ENCODE data around the gene ZSCAN21. TPM values are rescaled to one million over a fixed set of nuclear protein-coding genes. Genes with fewer than 3 reads are reported as not detected.
A peak's percentile ranks its signal among the peaks of the same experiment; 100 is the strongest.

ZSCAN21 gene
- total and polyA plus RNA-seq, 11 donors: 4.4 to 12.1 (median 7.2) TPM

DNA sequence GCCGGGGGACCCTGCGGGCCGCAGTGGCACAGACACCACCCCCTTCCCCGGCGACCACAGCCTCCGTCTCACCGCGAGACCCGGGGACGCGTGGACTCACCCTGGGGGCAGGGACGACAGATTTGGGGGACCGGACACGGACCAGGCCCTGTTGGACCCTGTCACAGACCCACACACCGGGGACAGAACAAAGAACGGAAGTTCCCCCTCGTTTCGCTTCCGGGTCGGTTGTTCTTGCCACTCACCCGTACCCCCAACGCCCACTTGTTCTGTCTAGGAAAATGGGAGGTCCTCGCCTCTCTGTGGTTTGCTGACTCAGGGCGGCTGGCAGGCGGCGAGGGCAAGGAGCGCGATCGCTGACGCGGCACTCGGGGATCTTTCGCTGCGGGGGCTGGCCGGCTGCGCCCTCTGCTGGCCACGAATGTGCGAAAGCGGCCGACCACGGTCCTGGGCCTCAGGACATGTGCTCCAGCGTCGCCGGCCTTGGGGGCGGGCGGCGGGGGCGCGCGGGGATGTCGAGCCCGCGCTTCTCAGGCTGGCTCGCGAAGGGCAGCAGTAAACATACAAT, 32.0 kb downstream of the ZSCAN21 start, which contains the start of gene ZNF3:
Gene ZNF3 (minus strand): TSS at position 189 of the 568 bp plus-strand sequence. CDS start 4,366 bp downstream, outside the sequence.
- TF ChIP-seq, protein P1, sequence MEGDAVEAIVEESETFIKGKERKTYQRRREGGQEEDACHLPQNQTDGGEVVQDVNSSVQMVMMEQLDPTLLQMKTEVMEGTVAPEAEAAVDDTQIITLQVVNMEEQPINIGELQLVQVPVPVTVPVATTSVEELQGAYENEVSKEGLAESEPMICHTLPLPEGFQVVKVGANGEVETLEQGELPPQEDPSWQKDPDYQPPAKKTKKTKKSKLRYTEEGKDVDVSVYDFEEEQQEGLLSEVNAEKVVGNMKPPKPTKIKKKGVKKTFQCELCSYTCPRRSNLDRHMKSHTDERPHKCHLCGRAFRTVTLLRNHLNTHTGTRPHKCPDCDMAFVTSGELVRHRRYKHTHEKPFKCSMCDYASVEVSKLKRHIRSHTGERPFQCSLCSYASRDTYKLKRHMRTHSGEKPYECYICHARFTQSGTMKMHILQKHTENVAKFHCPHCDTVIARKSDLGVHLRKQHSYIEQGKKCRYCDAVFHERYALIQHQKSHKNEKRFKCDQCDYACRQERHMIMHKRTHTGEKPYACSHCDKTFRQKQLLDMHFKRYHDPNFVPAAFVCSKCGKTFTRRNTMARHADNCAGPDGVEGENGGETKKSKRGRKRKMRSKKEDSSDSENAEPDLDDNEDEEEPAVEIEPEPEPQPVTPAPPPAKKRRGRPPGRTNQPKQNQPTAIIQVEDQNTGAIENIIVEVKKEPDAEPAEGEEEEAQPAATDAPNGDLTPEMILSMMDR (IDR thresholded peaks at IDR 0.05): peak; percentile 91 to 99 (median 96)
- peak; percentile 5 to 64 for TF ChIP-seq POLR2A (IDR thresholded peaks at IDR 0.05)
- peak; percentile 95 to 98 (median 96) for ATAC-seq
- peak; percentile 98 to 99 (median 99) for DNase-seq
- intact Hi-C loops (cut with DNase I): loop anchor here in 7 of 10 donors (1.0 to 10.0 kb wide), 11 partner anchors 19 to 167 kb away; partner anchors contain the start of genes TRIM4 (in 5 of the 7), AP4M1 (in 1 of the 7), AZGP1 (in 1 of the 7) and MCM7 (in 1 of the 7)
- Histone ChIP-seq H3K27me3 (no peaks in the 10 kb centered on the region), H3K36me3 (peaks cover 0 to 34% (median 24%) of the 10 kb centered on the region in 9 donors), H3K27ac (peak within 1 kb of the TSS; percentile 77 to 95 (median 86)), H3K9me3 (no peaks in the 10 kb centered on the region), H3K4me3 (peak within 1 kb of the TSS; percentile 75 to 100 (median 88)), H3K4me1 (peaks cover 0 to 48% (median 28%) of the 10 kb centered on the region in 12 donors)
- WGBS, 4 donors: 0 to 1% (median 1%) methylated on average over 35 to 55 of the region's 55 CpGs

DNA sequence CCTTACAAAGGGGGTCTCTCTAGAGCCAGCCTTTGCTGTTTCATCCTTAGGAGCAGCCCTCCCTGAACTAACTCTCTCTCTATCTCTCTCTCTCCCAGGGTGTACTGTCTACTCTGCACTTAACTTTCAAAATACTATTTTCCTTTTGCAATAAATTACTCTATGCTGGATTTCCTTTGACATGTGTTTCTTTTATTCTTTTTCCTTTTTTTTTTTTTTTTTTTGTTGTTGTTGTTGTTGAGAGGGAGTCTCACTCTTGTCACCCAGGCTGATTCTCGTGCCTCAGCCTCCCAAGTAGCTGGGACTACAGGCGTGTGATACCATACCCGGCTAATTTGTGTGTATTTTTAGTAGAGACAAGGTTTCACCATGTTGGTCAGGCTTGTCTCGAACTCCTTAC, 33.4 kb downstream of the ZSCAN21 start:
- H3K4me1 ChIP-seq: peaks cover 0 to 53% (median 28%) of the 10 kb centered on the region in 12 donors
- DNase-seq (no peak), ATAC-seq (no peak)
- peak overlapping the region in 3 of 12 donors; percentile 75 to 97 (median 80) for H3K4me3 ChIP-seq
- H3K36me3 ChIP-seq: peaks cover 0 to 20% (median 14%) of the 10 kb centered on the region in 9 donors
- WGBS, 4 donors: 47 to 64% (median 59%) methylated on average over 4 of the region's 4 CpGs
- H3K9me3 ChIP-seq: no peaks in the 10 kb centered on the region
- peak overlapping the region in 9 of 12 donors; percentile 77 to 95 (median 80) for H3K27ac ChIP-seq
- intact Hi-C loops (cut with DNase I): loop anchor here in 7 of 10 donors (2.0 to 10.0 kb wide), 6 partner anchors 18 to 168 kb away; partner anchors contain the start of genes TRIM4 (in 4 of the 7), AP4M1 (in 1 of the 7), AZGP1 (in 1 of the 7) and MCM7 (in 1 of the 7)
- TF ChIP-seq, protein P1 (IDR thresholded peaks at IDR 0.05): no peak
- no peak for TF ChIP-seq POLR2A (IDR thresholded peaks at IDR 0.05)
- H3K27me3 ChIP-seq: no peaks in the 10 kb centered on the region

DNA sequence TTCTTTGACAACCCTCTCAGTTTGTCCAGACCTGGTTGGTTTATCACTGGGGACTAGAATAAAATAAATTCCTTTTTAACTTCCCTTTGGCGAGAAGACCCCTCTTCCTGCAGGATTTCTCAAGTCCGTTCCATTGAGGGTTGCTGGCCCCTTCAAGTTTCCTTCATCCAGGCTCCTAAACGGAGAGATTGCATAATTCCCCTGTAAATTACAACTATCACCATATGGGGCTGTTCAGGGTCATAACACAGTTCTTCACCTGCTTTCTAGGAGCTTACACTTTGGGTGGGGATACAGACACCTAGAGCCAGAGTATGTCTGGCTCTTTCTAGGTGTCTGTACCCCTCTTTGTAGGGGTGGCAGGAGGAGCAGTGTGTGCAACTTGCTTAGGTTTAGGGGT, 35.9 kb downstream of the ZSCAN21 start:
- WGBS, 4 donors: 58 to 66% (median 64%) methylated on average over 3 of the region's 3 CpGs
- DNase-seq: no peak
- no peak overlapping the region for H3K4me3 ChIP-seq
- ATAC-seq: no peak
- intact Hi-C loops (cut with DNase I): loop anchor here in 4 of 10 donors (5.0 to 10.0 kb wide), 2 partner anchors 42 to 171 kb away; partner anchors contain the start of genes TRIM4 (in 3 of the 4) and MBLAC1 (in 1 of the 4)
- H3K27me3 ChIP-seq: no peaks in the 10 kb centered on the region
- H3K9me3 ChIP-seq: no peaks in the 10 kb centered on the region
- H3K36me3 ChIP-seq: peaks cover 0 to 5% (median 3%) of the 10 kb centered on the region in 9 donors
- peaks cover 0 to 49% (median 25%) of the 10 kb centered on the region in 12 donors for H3K4me1 ChIP-seq
- TF ChIP-seq POLR2A (IDR thresholded peaks at IDR 0.05): no peak
- TF ChIP-seq, protein P1 (IDR thresholded peaks at IDR 0.05): no peak
- H3K27ac ChIP-seq: no peak overlapping the region

Measured in heart left ventricle (tissue), 16 donors.